K562 (cell line): Measurements from ENCODE around the gene POLR1A. TPM values are rescaled to one million over a fixed set of nuclear protein-coding genes. Genes with fewer than 3 reads are reported as not detected.

ENCODE experiments used
- CHD1 ChIP-seq: fragments of 200-600 bp; sonication (generic); IDR thresholded peaks from one replicate; pipeline ENCODE4 v1.6.1; 2012; ENCODE audit warnings: mild to moderate bottlenecking, moderate library complexity, low read length, inconsistent platforms
- MBD2 ChIP-seq: sonication (generic); IDR thresholded peaks from 2 replicates; pipeline ENCODE4 v1.6.1; 2016; ENCODE audit warnings: low read depth, borderline replicate concordance
- SAFB2 ChIP-seq: fragments of 200-400 bp; formaldehyde crosslinking; IDR thresholded peaks from 2 replicates; pipeline ENCODE4 v1.6.1; 2018; ENCODE audit warnings: borderline replicate concordance, low read length, low read depth, moderate library complexity; ENCODE audit not compliant: severe bottlenecking
- TOE1 ChIP-seq, 2 experiments: fragments of 450-650 bp in 1 of 2; sonication (generic) in 1 of 2; formaldehyde crosslinking in 1 of 2; IDR thresholded peaks; 2 replicates each; pipeline versions ENCODE4 v1.7.1 to v1.8.0; 2016 to 2022; ENCODE audit warnings: borderline replicate concordance in 2 of 2, mild to moderate bottlenecking in 2 of 2, antibody characterized with exemption in 1 of 2, inconsistent platforms in 1 of 2, low read depth in 1 of 2, missing genetic modification reagents in 1 of 2, moderate library complexity in 1 of 2
- TRIM24 ChIP-seq, 2 experiments: fragments of 450-650 bp; IDR thresholded peaks; 2 replicates each; pipeline ENCODE4 v1.6.1; 2016
- XRCC4 ChIP-seq: IDR thresholded peaks from one replicate; pipeline ENCODE4 v1.6.1; 2011; ENCODE audit not compliant: insufficient read depth, insufficient read length; ENCODE audit errors: extremely low read depth
- ZBED1 ChIP-seq: IDR thresholded peaks from 2 replicates; pipeline ENCODE4 v1.6.1; 2014
- ZKSCAN3 ChIP-seq: fragments of 250-450 bp; sonication (Bioruptor Pico); IDR thresholded peaks from 2 replicates; pipeline ENCODE4 v1.4.0; 2020
- ZNF212 ChIP-seq: fragments of 450-650 bp; formaldehyde crosslinking; IDR thresholded peaks from 2 replicates; pipeline ENCODE4 v1.4.0; 2020; ENCODE audit warnings: mild to moderate bottlenecking
- ZNF224 ChIP-seq: sonication (generic); formaldehyde crosslinking; IDR thresholded peaks from 2 replicates; pipeline ENCODE4 v1.8.0; 2022; ENCODE audit warnings: mild to moderate bottlenecking, missing genetic modification reagents
- ZNF232 ChIP-seq: sonication (generic); formaldehyde crosslinking; IDR thresholded peaks from 2 replicates; pipeline ENCODE4 v1.8.0; 2022; ENCODE audit warnings: mild to moderate bottlenecking, missing genetic modification reagents
- ZNF316 ChIP-seq: fragments of 450-650 bp; IDR thresholded peaks from 2 replicates; pipeline ENCODE4 v1.6.1; 2016
- ZNF586 ChIP-seq: fragments of 450-650 bp; formaldehyde crosslinking; conservative IDR thresholded peaks from 2 replicates; pipeline ENCODE4 v1.4.0; 2020; ENCODE audit warnings: mild to moderate bottlenecking, moderate library complexity
- polyA plus RNA-seq, 8 experiments: library from polyadenylated mRNA; depleted of rRNA in 4 of 8; stranded (reverse) in 5 of 8; unstranded in 3 of 8; fragments of >200 nt; fragmentation: Nextera tagmentation in 2 of 8; fragmentation: Illumina TruSeq in 1 of 8; extraction: Ambion mirVana in 2 of 8; extraction: Trizol in 1 of 8; gene quantifications; 2 replicates each; pipeline versions ENCODE4 v1.2.1 to v1.2.3, GENCODE V29; 2011 to 2014; ENCODE audit warnings: inconsistent platforms in 1 of 8, missing spikeins in 1 of 8
- total RNA-seq, 7 experiments: library from RNA; depleted of rRNA in 6 of 7; stranded (reverse); fragments of >200 nt in 6 of 7; fragmentation: Illumina TruSeq in 2 of 7; extraction: Trizol in 2 of 7; gene quantifications; 2 replicates each; pipeline versions ENCODE4 v1.2.1 to v1.2.3, GENCODE V29; 2011 to 2021; ENCODE audit warnings: low replicate concordance in 1 of 7
- TF ChIP-seq, protein P1 (sequence below), 2 experiments: fragments of 450-650 bp in 1 of 2; sonication (generic) in 1 of 2; formaldehyde crosslinking in 1 of 2; IDR thresholded peaks; 2 replicates each; pipeline versions ENCODE4 v1.7.1 to v1.9.0; 2016 to 2022; ENCODE audit warnings: inconsistent platforms in 1 of 2, mild to moderate bottlenecking in 1 of 2, missing genetic modification reagents in 1 of 2
- TF ChIP-seq, protein P2 (sequence below): sonication (generic); formaldehyde crosslinking; IDR thresholded peaks from 2 replicates; pipeline ENCODE4 v1.8.0; 2023; ENCODE audit warnings: missing genetic modification reagents, mild to moderate bottlenecking, borderline replicate concordance

POLR1A gene
- total and polyA plus RNA-seq, 9 of the 15 experiments (the other 6 are each of a cell fraction or from before 2014, with no cell fraction given) = 3.0 to 72.1 (median 21.8) TPM

DNA sequence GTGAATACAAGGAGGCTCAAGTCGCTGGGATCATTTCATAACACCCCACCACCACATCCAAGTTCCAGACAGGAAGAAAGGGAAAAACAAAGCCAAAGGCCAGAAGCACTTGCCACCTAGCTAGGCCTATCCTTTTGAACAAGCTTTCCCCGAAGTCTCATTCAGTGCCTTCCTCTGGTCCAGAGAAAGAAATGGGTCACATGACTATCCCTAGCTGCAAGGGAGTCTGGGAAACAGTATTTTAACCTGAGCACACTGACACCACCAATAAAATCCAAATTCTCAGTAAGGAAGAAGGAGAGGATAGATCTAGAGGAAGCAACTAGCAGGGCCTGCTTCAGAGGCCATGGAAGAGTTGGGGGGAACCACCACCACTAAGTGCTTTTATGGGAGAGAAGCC, 91.2 kb downstream of the POLR1A start (continued):
- TF ChIP-seq TOE1 (IDR thresholded peaks at IDR 0.05; ENCODE audit: borderline replicate concordance) (peak; percentile 70), TOE1 (CRISPR knock-in tag; IDR thresholded peaks at IDR 0.05; ENCODE audit: borderline replicate concordance, low read depth) (no peak), CHD1 (no peak), TRIM24 (IDR thresholded peaks at IDR 0.05) (peak; percentile 79 to 84), XRCC4 (no peak), MBD2 (no peak), SAFB2 (no peak), ZBED1 (no peak), ZNF232 (CRISPR knock-in tag) (no peak), ZNF212 (no peak), ZNF224 (CRISPR knock-in tag) (no peak), ZNF316 (no peak), ZKSCAN3 (no peak), ZNF586 (no peak)
- TF ChIP-seq, protein P1, sequence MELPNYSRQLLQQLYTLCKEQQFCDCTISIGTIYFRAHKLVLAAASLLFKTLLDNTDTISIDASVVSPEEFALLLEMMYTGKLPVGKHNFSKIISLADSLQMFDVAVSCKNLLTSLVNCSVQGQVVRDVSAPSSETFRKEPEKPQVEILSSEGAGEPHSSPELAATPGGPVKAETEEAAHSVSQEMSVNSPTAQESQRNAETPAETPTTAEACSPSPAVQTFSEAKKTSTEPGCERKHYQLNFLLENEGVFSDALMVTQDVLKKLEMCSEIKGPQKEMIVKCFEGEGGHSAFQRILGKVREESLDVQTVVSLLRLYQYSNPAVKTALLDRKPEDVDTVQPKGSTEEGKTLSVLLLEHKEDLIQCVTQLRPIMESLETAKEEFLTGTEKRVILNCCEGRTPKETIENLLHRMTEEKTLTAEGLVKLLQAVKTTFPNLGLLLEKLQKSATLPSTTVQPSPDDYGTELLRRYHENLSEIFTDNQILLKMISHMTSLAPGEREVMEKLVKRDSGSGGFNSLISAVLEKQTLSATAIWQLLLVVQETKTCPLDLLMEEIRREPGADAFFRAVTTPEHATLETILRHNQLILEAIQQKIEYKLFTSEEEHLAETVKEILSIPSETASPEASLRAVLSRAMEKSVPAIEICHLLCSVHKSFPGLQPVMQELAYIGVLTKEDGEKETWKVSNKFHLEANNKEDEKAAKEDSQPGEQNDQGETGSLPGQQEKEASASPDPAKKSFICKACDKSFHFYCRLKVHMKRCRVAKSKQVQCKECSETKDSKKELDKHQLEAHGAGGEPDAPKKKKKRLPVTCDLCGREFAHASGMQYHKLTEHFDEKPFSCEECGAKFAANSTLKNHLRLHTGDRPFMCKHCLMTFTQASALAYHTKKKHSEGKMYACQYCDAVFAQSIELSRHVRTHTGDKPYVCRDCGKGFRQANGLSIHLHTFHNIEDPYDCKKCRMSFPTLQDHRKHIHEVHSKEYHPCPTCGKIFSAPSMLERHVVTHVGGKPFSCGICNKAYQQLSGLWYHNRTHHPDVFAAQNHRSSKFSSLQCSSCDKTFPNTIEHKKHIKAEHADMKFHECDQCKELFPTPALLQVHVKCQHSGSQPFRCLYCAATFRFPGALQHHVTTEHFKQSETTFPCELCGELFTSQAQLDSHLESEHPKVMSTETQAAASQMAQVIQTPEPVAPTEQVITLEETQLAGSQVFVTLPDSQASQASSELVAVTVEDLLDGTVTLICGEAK (IDR thresholded peaks at IDR 0.05) = no peak
- TF ChIP-seq, protein P1 (CRISPR knock-in tag; IDR thresholded peaks at IDR 0.05) = no peak
- TF ChIP-seq, protein P2, sequence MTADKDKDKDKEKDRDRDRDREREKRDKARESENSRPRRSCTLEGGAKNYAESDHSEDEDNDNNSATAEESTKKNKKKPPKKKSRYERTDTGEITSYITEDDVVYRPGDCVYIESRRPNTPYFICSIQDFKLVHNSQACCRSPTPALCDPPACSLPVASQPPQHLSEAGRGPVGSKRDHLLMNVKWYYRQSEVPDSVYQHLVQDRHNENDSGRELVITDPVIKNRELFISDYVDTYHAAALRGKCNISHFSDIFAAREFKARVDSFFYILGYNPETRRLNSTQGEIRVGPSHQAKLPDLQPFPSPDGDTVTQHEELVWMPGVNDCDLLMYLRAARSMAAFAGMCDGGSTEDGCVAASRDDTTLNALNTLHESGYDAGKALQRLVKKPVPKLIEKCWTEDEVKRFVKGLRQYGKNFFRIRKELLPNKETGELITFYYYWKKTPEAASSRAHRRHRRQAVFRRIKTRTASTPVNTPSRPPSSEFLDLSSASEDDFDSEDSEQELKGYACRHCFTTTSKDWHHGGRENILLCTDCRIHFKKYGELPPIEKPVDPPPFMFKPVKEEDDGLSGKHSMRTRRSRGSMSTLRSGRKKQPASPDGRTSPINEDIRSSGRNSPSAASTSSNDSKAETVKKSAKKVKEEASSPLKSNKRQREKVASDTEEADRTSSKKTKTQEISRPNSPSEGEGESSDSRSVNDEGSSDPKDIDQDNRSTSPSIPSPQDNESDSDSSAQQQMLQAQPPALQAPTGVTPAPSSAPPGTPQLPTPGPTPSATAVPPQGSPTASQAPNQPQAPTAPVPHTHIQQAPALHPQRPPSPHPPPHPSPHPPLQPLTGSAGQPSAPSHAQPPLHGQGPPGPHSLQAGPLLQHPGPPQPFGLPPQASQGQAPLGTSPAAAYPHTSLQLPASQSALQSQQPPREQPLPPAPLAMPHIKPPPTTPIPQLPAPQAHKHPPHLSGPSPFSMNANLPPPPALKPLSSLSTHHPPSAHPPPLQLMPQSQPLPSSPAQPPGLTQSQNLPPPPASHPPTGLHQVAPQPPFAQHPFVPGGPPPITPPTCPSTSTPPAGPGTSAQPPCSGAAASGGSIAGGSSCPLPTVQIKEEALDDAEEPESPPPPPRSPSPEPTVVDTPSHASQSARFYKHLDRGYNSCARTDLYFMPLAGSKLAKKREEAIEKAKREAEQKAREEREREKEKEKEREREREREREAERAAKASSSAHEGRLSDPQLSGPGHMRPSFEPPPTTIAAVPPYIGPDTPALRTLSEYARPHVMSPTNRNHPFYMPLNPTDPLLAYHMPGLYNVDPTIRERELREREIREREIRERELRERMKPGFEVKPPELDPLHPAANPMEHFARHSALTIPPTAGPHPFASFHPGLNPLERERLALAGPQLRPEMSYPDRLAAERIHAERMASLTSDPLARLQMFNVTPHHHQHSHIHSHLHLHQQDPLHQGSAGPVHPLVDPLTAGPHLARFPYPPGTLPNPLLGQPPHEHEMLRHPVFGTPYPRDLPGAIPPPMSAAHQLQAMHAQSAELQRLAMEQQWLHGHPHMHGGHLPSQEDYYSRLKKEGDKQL (CRISPR knock-in tag) = no peak
